ENCODE data around the gene FAM209A.
"Not testable (repeated sequence)": the region's sequence is repeated elsewhere in the genome, so short reads cannot be mapped to it uniquely, and the experiment has no call there.

FAM209A gene

DNA sequence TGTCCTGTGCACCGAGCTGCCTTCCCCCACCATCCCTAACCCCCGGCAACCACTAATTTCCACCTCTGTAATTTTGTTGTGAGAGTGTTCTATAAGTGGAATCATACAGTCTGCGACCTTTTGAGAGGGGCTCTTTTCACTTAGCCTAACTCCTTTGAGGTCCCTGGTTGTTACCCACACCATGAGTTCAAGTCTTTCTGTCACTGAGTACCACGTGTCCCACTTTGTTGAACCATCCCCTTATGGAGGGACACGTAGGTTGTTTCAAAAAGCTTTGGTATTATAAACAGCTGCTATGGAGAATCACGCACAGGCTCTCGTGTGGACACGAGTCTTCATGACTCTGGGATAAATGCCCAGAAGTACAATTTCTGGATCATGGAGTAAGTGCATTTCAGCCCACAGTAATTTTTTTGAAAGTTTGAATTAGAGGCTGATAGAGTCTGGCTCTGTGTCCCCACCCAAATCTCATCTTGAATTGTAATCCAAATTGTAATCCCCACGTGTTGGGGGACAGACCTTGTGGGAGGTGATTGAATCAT is 18.0 kb downstream of the FAM209A start:
- DNase-seq = no peak

DNA sequence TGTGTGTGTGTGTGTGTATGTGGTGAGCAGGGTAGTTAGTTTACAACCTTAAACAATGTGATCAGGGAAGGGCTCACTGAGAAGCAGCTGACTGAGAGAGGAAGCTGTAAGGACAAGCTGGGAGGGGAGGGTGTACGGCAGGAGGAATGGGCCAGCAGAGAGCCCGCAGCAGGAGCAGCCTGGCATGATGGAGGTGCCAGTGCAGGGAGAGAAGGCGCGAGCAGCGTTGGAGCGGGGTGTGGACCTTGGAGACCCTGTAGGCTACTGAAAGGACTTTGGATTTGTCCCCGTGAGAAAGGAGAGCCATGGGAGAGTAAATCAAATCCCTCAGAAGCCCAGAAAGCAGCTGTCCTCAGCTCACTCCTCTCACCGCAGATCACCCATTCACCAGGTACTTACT is 27.0 kb downstream of the FAM209A start:
- no peak for DNase-seq

DNA sequence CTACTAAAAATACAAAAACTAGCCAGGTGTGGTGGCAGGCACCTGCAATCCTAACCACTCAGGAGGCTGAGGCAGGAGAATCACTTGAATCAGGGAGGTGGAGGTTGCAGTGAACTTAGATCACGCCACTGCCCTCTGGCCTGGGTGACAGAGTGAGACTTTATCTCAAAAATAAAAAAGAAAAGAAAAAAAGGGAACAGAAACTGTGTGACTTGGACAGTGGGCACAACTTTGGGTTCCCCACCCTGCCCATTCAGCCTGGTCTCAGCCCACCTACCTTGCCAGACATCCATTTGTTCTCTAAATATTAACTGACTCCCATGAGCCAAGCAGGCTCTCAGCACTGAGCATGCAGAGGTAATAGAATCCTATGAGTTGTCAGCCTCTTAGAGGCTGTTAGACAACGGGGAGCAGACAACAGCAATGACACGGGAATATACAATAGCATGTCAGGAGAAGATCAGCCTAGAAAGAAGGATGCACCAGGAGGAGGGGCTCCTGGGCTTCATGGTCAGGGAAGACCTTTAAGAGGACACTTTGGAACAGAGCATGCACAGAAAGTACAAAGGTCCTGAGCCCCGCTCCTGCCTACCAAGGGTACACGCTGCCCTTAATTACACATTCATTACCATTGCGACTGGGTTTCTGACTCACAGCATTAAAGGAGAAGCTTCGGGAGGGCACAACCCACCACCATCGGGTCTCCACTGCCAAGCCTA is 28.5 kb downstream of the FAM209A start:
- DNase-seq = no peak

DNA sequence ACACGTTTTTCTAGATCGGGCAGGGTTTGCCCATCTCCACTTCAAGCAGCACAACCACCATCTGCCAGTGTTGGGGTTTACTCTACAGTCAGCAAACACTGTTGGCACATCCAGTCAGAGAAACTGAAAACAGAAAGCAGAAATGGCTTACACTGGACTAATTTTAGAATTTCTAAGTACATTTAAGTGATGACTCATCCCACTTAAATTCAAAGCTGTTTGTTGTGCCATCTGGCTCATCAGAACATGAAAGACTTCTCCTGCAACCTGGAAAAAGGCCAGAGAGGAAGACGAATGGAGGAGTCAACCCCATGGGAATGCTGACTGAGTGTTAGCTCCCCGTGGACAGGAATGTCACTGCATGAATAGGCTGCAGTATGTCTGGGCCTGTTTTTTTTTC is 30.3 kb downstream of the FAM209A start:
- DNase-seq = peak; percentile 10

DNA sequence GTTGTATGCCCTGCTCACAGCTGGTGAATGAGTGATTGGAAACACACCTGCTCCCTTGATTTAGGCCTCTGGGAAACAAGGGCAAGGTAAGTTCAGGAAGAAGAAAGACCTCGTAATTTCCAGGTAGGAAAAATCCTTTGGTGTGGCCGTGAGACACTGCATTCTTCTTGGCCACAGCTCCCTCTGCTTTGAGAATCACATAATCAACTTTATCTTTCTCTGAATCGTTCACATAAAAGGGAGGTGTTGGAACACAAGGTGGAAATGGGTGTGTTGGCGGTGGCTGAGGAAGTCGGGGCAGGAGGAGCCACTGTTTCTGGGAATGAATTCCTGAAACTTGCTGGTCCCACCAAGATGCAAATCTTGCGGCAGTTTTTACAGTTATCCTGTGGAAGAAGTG is 34.4 kb downstream of the FAM209A start:
- DNase-seq = no peak

DNA sequence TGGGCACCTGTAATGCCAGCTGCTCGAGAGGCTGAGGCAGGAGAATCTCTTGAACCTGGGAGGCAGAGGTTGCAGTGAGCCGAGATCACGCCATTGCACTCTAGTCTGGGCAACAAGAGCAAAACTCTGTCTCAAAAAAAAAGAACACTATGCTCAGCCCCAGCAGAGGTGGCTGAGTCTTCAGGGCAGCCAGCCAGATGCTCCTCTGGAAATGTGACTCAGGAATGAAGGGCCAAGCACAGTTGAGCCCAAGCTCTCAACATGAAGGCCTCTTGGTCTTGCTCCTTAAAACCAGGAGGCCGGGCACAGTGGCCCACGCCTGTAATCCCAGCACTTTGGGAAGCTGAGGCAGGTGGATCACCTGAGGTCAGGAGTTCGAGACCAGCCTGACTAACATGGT is 40.0 kb downstream of the FAM209A start:
- DNase-seq = not testable (repeated sequence)

DNA sequence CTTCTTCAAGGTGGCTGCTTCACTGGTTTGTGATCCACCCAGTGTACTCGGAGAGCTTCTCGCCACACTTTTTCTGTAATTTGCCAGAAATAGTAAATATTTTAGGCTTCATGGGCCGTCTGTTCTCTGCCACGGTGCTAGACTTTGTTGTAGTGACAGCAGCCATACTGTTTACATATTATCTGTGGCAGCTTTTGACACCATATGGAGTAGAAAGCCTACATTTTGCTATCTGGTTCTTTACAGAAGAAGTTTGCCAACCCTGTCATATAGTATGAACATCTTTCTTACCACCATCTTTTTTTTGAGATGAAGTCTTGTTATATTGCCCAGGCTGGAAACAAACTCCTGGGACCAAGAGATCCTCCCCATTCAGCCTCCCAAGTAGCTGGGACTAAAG is 41.0 kb downstream of the FAM209A start:
- no peak for DNase-seq

DNA sequence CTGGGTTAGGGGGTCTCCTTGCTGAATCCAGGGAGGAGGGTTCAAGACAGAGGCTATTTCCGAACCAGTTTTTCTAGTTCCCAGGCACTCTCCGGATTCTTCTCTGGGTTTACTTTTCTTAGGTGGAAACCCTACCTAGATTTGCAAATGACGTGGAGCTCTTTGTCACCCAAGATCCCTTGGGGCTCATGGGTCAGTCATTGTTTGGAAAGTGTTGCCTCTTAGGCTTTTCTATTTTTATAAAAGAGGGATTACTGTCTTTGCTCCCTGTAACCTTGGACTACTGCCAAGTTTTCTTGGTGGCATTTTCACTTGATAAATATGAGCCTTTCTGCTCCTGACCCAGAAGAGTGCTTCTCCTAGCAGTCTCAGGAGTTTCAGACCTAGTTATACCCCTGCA is 42.1 kb downstream of the FAM209A start:
- DNase-seq = no peak

DNA sequence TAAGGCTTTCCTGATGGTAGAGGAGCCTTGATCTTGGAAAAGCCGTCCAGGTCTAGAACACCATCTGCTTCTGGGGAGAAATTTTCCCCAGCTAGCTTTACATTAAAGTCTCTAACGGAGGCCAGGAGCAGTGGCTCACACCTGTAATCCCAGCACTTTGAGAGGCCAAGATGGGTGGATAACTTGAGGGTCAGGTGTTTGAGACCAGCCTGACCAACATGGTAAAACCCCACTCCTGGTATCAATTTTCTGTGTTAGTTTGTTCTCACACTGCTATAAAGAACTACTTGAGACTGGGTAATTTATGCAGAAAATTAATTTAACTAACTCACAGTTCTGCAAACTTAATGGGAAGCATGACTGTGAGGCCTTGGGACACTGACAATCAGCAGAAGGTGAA is 46.3 kb downstream of the FAM209A start:
- DNase-seq = no peak

DNA sequence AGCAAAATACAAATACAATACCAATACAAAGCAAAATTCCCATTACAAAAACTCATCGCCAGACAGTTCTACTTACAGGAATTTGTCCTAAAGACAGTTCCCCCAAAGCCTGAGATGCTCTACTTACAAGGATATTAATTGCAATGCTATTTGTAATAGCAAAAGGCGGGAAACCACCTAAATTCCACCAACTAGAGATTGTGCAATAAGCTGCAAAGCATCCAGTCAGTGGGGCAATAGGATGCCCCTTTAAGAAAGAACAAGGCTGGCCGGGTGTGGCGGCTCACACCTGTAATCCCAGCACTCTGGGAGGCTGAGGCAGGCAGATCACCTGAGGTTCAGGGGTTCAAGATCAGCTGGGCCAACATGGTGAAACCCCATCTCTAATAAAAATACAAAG is 47.6 kb downstream of the FAM209A start:
- no peak for DNase-seq

DNA sequence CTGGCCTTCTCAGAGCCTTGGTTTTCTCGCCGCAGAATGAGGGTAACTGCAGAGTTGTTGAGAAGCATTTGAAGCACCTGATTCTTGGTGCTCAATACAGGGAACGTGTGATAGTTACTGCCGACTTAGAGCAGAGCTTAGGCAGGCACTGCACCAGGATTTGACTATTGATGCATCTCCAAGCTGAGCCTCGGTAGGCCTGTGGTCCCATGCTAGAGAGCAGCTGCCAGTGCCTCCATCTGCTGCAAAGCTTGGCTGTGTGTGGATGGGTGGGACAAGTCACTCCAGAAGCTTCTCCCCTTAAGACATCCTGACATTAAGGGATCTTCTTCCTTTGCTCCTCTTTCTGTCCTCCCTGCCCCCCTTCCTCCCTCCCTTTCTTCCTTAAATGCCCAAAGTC is 49.4 kb downstream of the FAM209A start:
- DNase-seq = no peak

DNA sequence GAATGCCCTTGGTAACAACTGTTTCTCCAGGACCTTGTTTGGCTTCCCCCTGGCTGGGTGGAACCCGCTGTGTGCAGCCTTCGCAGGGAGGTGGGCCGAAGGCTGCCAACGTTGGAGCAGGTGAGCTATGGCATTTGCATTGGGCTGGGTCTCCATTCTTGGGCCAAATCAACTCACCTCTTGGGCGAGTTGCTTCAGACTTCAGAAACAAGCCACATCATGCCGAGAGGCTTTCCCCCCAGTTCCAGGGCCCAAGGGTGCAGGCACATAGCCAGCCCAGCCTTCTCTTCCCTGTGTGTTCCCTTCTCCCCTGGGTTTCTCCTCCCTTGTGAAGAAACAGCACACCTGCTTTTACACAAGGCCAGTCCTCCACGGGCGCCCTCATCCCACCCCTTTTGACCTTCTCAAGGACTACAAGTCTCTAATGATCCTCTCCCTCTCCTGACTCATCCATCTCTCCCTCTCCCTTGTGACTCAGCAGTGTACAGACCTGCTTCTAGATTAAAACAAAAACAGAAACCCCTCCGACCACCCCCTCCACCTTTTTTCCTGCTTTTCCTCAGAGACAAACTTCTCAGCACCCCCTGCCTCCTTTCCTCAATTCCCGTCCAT is 50.1 kb downstream of the FAM209A start:
- no peak for DNase-seq

DNA sequence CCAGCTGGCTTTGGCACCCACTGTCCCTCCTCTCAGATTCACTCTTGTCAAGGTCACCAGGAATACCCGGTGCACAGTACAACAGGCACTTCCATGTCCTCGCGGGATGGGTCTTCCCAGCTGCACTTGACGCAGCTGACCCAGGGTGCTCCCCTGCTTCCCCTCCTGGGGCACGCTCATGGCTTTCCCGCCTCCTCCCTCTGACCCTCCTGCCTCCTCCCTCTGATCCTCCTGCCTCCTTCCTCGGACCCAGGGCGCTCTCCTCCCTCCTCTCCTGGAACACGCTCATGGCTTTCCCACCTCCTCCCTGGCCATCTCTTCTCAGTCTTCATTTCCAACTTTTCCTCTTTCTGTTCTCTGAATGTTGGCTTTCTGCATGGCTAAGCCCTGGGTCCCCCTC is 50.6 kb downstream of the FAM209A start:
- no peak for DNase-seq
